ENCODE results near the gene BBS12. TPM values are rescaled to one million over a fixed set of nuclear protein-coding genes. Genes with fewer than 3 reads are reported as not detected.
A peak's percentile ranks its signal among the peaks of the same experiment; 100 is the strongest.

Gene BBS12
- polyA plus RNA-seq, 1 of the 3 experiments (the other 2 are of a cell fraction): 1.5 TPM

GRCh38 chr4:122695226-122695625 is 37.3 kb upstream of the BBS12 start:
- Histone ChIP-seq H3K4me2 (no peak overlapping the region), H4K20me1 (ENCODE audit: insufficient read depth) (no peaks in the 10 kb centered on the region), H3F3A (replicated peaks; ENCODE audit: insufficient read depth) (peaks cover 6% of the 10 kb centered on the region), H3K4me3 (ENCODE audit: low read depth in 2 of 2, low read length in 1 of 2) (no peak overlapping the region), H3K27ac (ENCODE audit: low read depth in 2 of 2, low read length in 1 of 2) (no peak overlapping the region), H3K9me2 (no peaks in the 10 kb centered on the region), H2AFZ (ENCODE audit: low read depth) (peak overlapping the region; percentile 42; the same call in 1 of the 2 replicates), H3K79me2 (ENCODE audit: insufficient read depth) (no peaks in the 10 kb centered on the region), H3K9me3 (no peaks in the 10 kb centered on the region), H3K4me1 (ENCODE audit: control insufficient read depth in 1 of 2, insufficient read depth in 2 of 2, low read depth in 1 of 2, low read length in 1 of 2) (peaks cover 3 to 19% of the 10 kb centered on the region in 2 experiments; a peak in 2 of 4 replicates), H3K9ac (no peak overlapping the region), H3K27me3 (ENCODE audit: insufficient read depth) (no peaks in the 10 kb centered on the region), H3K36me3 (replicated peaks in 1 of 2; ENCODE audit: control insufficient read depth in 1 of 2, insufficient read depth in 2 of 2, low read length in 1 of 2) (no peaks in the 10 kb centered on the region)
- DNase-seq: no peak
- WGBS (ENCODE audit: low lambda C conversion rate): 25% methylated on average over 2 of the region's 2 CpGs
- TF ChIP-seq TAF1 (IDR thresholded peaks at IDR 0.05; ENCODE audit: borderline replicate concordance, low read depth, low read length) (no peak), FOXM1 (IDR thresholded peaks at IDR 0.05; ENCODE audit: low read depth) (no peak), GATA2 (CRISPR knock-in tag; IDR thresholded peaks at IDR 0.05) (no peak), USF2 (IDR thresholded peaks at IDR 0.05; ENCODE audit: borderline replicate concordance, low read depth, low read length) (no peak), USF1 (IDR thresholded peaks at IDR 0.05; ENCODE audit: borderline replicate concordance, low read depth) (no peak), GABPA (IDR thresholded peaks at IDR 0.05; ENCODE audit: low read depth) (no peak), PBX3 (IDR thresholded peaks at IDR 0.05) (no peak), IRF3 (IDR thresholded peaks at IDR 0.05; ENCODE audit: low read depth, low read length) (no peak)
- ChIA-PET CTCF (no interaction called here), POLR2A (no interaction called here)

- Histone ChIP-seq H3K4me3 (ENCODE audit: low read depth in 2 of 2, low read length in 1 of 2) (no peak overlapping the region), H4K20me1 (ENCODE audit: insufficient read depth) (no peaks in the 10 kb centered on the region), H3K9me2 (no peaks in the 10 kb centered on the region), H3K79me2 (ENCODE audit: insufficient read depth) (no peaks in the 10 kb centered on the region), H3K4me1 (ENCODE audit: control insufficient read depth in 1 of 2, insufficient read depth in 2 of 2, low read depth in 1 of 2, low read length in 1 of 2) (peaks cover 5 to 6% of the 10 kb centered on the region in 2 experiments; a peak in 1 of 4 replicates), H3K27ac (ENCODE audit: low read depth in 2 of 2, low read length in 1 of 2) (no peak overlapping the region), H2AFZ (ENCODE audit: low read depth) (peak overlapping the region; percentile 54; the same call in 1 of the 2 replicates), H3K27me3 (ENCODE audit: insufficient read depth) (no peaks in the 10 kb centered on the region), H3K9ac (no peak overlapping the region), H3K36me3 (replicated peaks in 1 of 2; ENCODE audit: control insufficient read depth in 1 of 2, insufficient read depth in 2 of 2, low read length in 1 of 2) (no peaks in the 10 kb centered on the region), H3K4me2 (0 out of 2 replicates have a peak overlapping the region, but pooled peaks have one; percentile 13), H3K9me3 (no peaks in the 10 kb centered on the region), H3F3A (replicated peaks; ENCODE audit: insufficient read depth) (no peaks in the 10 kb centered on the region)
- ChIA-PET CTCF (interaction anchor here (1.1 to 1.3 kb wide), 3 partner anchors 17 to 222 kb away, joined by 3 to 4 read pairs (median 3); partner anchors contain the start of gene NUDT6), POLR2A (no interaction called here)
- WGBS (ENCODE audit: low lambda C conversion rate): 61% methylated on average over 8 of the region's 8 CpGs
- peak; percentile 12 for DNase-seq
- TF ChIP-seq MEF2A (IDR thresholded peaks at IDR 0.05; ENCODE audit: borderline replicate concordance, low read depth) (no peak), NFIC (IDR thresholded peaks at IDR 0.05; ENCODE audit: borderline replicate concordance) (peak; percentile 77), FOXJ3 (CRISPR knock-in tag; IDR thresholded peaks at IDR 0.05) (no peak), RAD21 (IDR thresholded peaks at IDR 0.05; ENCODE audit: low read length) (no peak), FOXM1 (IDR thresholded peaks at IDR 0.05; ENCODE audit: low read depth) (no peak), USF1 (IDR thresholded peaks at IDR 0.05; ENCODE audit: borderline replicate concordance, low read depth) (peak; percentile 88), RXRA (IDR thresholded peaks at IDR 0.05; ENCODE audit: borderline replicate concordance, low read depth) (no peak), ELF1 (IDR thresholded peaks at IDR 0.05) (no peak), JUND (IDR thresholded peaks at IDR 0.05) (no peak), SIN3A (IDR thresholded peaks at IDR 0.05; ENCODE audit: borderline replicate concordance, low read depth, low read length) (peak; percentile 47; the same call in 1 of the 2 replicates), PBX3 (IDR thresholded peaks at IDR 0.05) (no peak), REST (IDR thresholded peaks at IDR 0.05; ENCODE audit: low read depth, low read length) (no peak)
Observed at GRCh38 chr4:122700178-122700725, 32.3 kb upstream of the BBS12 start.
